RWPE2 (cell line): ENCODE results near the gene CLEC4F.

Experiments used
- ATAC-seq: fragments of 200-7000 bp; cut with Tn5 transposase; 3 replicates; pipeline ENCODE4 v1.9.1; 2021; ENCODE audit warnings: low read depth
- DNase-seq: peaks from one replicate; pipeline ENCODE4 v3.0.0-alpha.2; 2020; ENCODE audit warnings: low spot score
- H3K27ac ChIP-seq: fragments of 450-650 bp; 2 replicates; pipeline ENCODE4 v1.5.1; 2017; ENCODE audit warnings: mild to moderate bottlenecking; ENCODE audit not compliant: poor library complexity, severe bottlenecking
- H3K27me3 ChIP-seq: fragments of 250-450 bp; sonication (Bioruptor Pico); 2 replicates; pipeline ENCODE4 v1.5.1; 2021; ENCODE audit warnings: mild to moderate bottlenecking, moderate library complexity; ENCODE audit not compliant: insufficient read depth, poor library complexity, severe bottlenecking
- H3K36me3 ChIP-seq: fragments of 250-450 bp; sonication (Bioruptor Pico); 2 replicates; pipeline ENCODE4 v1.5.1; 2020; ENCODE audit warnings: low read depth, mild to moderate bottlenecking, moderate library complexity
- H3K4me1 ChIP-seq: fragments of 250-450 bp; sonication (Bioruptor Pico); 2 replicates; pipeline ENCODE4 v1.5.1; 2021; ENCODE audit warnings: mild to moderate bottlenecking, moderate library complexity; ENCODE audit not compliant: insufficient read depth, poor library complexity, severe bottlenecking
- H3K4me3 ChIP-seq: fragments of 250-450 bp; sonication (Bioruptor Pico); 2 replicates; pipeline ENCODE4 v1.5.1; 2021; ENCODE audit warnings: mild to moderate bottlenecking, moderate library complexity; ENCODE audit not compliant: severe bottlenecking
- H3K9me3 ChIP-seq: fragments of 250-450 bp; sonication (Bioruptor Pico); 2 replicates; pipeline ENCODE4 v1.5.1; 2021; ENCODE audit warnings: mild to moderate bottlenecking, moderate library complexity; ENCODE audit not compliant: severe bottlenecking
- TF ChIP-seq, protein P1 (sequence below): fragments of 450-650 bp; IDR thresholded peaks from one replicate; pipeline ENCODE4 v1.5.1; 2017; ENCODE audit warnings: mild to moderate bottlenecking, moderate library complexity; ENCODE audit not compliant: poor library complexity, severe bottlenecking

Gene CLEC4F

DNA sequence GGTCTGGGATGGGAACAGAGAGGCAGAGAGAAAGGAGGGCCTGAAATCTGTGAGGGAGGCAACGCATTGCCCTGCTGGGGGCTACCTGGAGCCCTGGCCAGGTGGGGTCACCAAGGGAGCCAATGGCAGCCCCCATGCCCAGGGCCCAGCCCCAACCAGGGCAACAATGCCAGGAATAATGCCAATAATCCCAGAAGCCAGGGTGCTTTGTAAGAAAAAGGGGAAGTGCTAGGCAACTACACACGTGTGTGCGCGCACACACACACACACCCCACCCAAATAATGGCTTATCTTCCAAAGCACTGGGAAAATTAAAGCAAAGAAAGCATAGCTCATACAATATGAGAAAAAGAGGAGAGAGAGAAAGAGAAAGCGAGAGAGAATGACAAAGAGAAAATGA, 7.0 kb upstream of the CLEC4F start:
- H3K27me3 ChIP-seq, result no peaks in the 10 kb centered on the region
- H3K9me3 ChIP-seq, result no peaks in the 10 kb centered on the region
- ATAC-seq (no peak), DNase-seq (no peak)
- no peak overlapping the region for H3K27ac ChIP-seq
- no peak overlapping the region for H3K4me3 ChIP-seq
- no peaks in the 10 kb centered on the region for H3K4me1 ChIP-seq
- TF ChIP-seq, protein P1, sequence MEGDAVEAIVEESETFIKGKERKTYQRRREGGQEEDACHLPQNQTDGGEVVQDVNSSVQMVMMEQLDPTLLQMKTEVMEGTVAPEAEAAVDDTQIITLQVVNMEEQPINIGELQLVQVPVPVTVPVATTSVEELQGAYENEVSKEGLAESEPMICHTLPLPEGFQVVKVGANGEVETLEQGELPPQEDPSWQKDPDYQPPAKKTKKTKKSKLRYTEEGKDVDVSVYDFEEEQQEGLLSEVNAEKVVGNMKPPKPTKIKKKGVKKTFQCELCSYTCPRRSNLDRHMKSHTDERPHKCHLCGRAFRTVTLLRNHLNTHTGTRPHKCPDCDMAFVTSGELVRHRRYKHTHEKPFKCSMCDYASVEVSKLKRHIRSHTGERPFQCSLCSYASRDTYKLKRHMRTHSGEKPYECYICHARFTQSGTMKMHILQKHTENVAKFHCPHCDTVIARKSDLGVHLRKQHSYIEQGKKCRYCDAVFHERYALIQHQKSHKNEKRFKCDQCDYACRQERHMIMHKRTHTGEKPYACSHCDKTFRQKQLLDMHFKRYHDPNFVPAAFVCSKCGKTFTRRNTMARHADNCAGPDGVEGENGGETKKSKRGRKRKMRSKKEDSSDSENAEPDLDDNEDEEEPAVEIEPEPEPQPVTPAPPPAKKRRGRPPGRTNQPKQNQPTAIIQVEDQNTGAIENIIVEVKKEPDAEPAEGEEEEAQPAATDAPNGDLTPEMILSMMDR, result no peak
- no peaks in the 10 kb centered on the region for H3K36me3 ChIP-seq

DNA sequence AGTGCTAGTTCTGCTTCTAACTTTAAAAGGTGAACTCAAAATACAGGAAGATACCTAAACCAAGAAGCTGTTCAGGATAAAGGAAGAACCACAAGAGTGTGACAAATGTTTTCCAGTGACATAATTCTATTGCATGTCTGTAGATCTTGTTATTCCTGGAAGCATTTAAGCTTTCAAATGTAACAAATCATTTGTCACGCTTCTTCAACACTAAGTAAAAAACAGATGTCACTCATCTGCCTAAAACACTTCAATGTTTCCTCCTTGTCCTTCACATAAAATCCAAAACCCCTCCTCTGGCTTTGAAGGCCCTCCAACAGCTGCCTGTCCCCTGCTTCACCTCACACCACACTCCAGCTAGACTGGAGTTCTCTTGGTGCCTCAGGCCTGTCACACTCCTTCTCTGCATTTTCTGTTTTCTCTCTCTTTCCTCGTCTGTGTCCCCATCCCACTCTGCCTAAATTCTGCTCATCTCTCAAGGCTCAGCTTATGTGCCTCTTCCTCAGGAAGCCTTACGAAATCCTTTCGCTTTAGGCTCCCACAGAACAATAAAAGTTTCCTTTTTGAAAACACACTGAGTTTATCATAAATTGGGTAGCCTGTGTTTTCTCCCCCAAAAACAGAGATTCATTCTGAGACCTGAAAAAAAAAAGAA, 6.4 kb upstream of the CLEC4F start:
- Histone ChIP-seq H3K27me3 (no peaks in the 10 kb centered on the region), H3K4me3 (no peak overlapping the region), H3K27ac (no peak overlapping the region), H3K36me3 (no peaks in the 10 kb centered on the region), H3K9me3 (no peaks in the 10 kb centered on the region), H3K4me1 (no peaks in the 10 kb centered on the region)
- TF ChIP-seq, protein P1, result no peak
- DNase-seq (no peak), ATAC-seq (no peak)

DNA sequence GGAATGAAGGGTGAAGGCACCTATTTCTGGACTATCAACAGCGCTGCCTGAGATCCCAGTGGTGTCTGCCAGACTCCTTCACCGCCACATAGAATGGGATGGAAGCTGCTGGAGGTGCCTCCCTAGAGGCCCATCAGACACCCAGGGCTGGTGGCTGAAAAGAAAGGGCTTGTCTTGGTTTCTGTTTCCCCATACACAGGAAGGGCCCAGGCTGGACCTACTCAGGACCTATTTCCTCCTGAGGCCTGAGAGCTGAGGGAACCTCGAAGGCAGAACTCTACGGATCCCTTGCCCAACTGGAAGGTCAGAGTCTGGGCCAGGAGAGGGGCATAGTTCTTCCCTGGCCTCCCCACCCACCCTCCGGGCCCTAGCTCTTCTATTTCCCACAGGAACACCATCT, 2.9 kb upstream of the CLEC4F start:
- ATAC-seq (no peak), DNase-seq (no peak)
- no peaks in the 10 kb centered on the region for H3K4me1 ChIP-seq
- H3K27ac ChIP-seq, result no peak overlapping the region
- TF ChIP-seq, protein P1, result no peak
- H3K9me3 ChIP-seq, result no peaks in the 10 kb centered on the region
- no peaks in the 10 kb centered on the region for H3K27me3 ChIP-seq
- no peak overlapping the region for H3K4me3 ChIP-seq
- no peaks in the 10 kb centered on the region for H3K36me3 ChIP-seq

DNA sequence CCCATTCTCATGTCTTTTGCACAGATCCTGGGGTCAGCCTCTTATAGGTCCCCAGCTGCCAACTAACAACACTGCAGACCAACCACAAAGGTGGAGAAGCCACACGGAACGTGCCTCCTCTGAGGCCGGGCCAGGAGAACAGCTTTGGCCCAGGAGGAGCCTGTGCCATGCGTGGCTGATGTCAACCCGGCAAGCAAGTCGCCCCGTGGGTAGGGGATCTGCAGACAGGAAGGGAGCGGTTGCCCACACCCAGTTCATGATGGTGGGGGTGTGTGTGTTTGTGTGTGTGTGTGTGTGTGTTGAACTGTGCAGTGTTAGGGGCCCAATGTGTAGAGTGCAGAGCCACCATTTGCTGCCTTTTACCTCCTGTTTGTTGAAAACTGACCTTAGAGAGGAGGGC, 2.4 kb upstream of the CLEC4F start:
- H3K9me3 ChIP-seq, result no peaks in the 10 kb centered on the region

More for the DNA sequence above, 2.4 kb upstream of the CLEC4F start:
- Histone ChIP-seq H3K4me3 (no peak overlapping the region), H3K4me1 (no peaks in the 10 kb centered on the region), H3K27me3 (no peaks in the 10 kb centered on the region), H3K36me3 (no peaks in the 10 kb centered on the region), H3K27ac (no peak overlapping the region)
- TF ChIP-seq, protein P1, result no peak
- ATAC-seq (no peak), DNase-seq (no peak)
